Ascending aorta (tissue), 2 donors: ENCODE data around the gene AQP2. TPM values are rescaled to one million over a fixed set of nuclear protein-coding genes. Genes with fewer than 3 reads are reported as not detected.
"Not testable (repeated sequence)": the region's sequence is repeated elsewhere in the genome, so short reads cannot be mapped to it uniquely, and the experiment has no call there.

Source experiments
- DNase-seq, 2 donors: peaks; one replicate each; pipeline ENCODE4 v3.0.0-alpha.2; 2019; ENCODE audit warnings: low spot score in 2 of 2
- H3K27ac ChIP-seq, 2 donors: fragments of 200-600 bp; sonication (generic); one replicate each; pipeline ENCODE4 v1.5.1; 2016 to 2017; ENCODE audit warnings: mild to moderate bottlenecking in 1 of 2
- H3K27me3 ChIP-seq: fragments of 200-600 bp; sonication (generic); one replicate; pipeline ENCODE4 v1.5.1; 2017
- H3K36me3 ChIP-seq, 2 donors: fragments of 200-600 bp; sonication (generic); one replicate each; pipeline ENCODE4 v1.5.1; 2016
- H3K4me1 ChIP-seq, 2 donors: fragments of 200-600 bp; sonication (generic); one replicate each; pipeline ENCODE4 v1.5.1; 2016 to 2017; ENCODE audit warnings: mild to moderate bottlenecking in 1 of 2
- H3K4me3 ChIP-seq, 2 donors: fragments of 200-600 bp; sonication (generic); one replicate each; pipeline ENCODE4 v1.5.1; 2016 to 2017; ENCODE audit warnings: mild to moderate bottlenecking in 1 of 2
- H3K9me3 ChIP-seq, 2 donors: fragments of 200-600 bp; sonication (generic); one replicate each; pipeline ENCODE4 v1.5.1; 2016
- CTCF ChIP-seq, 3 experiments: fragments of 200-600 bp in 2 of 3; fragments of 450-650 bp in 1 of 3; sonication (generic) in 2 of 3; IDR thresholded peaks; one replicate each; pipeline ENCODE4 v1.5.1; 2016 to 2019; ENCODE audit warnings: antibody characterized with exemption in 3 of 3, mild to moderate bottlenecking in 1 of 3, moderate library complexity in 1 of 3
- intact Hi-C: fragments of 100-400 bp; cut with DNase I; formaldehyde crosslinking; loops from one replicate; pipeline ENCODE4 v1.15.1; 2023
- total RNA-seq: library from RNA; depleted of rRNA; stranded (reverse); fragments of >200 nt; gene quantifications from one replicate; pipeline ENCODE4 v1.1.0, GENCODE V29; 2016

AQP2 gene
- total RNA-seq, 1 donor from 2014 or later: not detected

GRCh38 chr12:49987625-49988303 is 37.2 kb downstream of the AQP2 start:
- Histone ChIP-seq H3K4me1 (no peaks in the 10 kb centered on the region), H3K9me3 (no peaks in the 10 kb centered on the region), H3K27ac (no peak overlapping the region), H3K27me3 (no peaks in the 10 kb centered on the region), H3K4me3 (no peak overlapping the region), H3K36me3 (peaks cover 5 to 6% of the 10 kb centered on the region in 2 donors)
- DNase-seq: no peak
- intact Hi-C loops: no loop called here
- TF ChIP-seq CTCF (IDR thresholded peaks at IDR 0.05): no peak

GRCh38 chr12:49989400-49989799 is 38.9 kb downstream of the AQP2 start:
- H3K4me3 ChIP-seq, H3K27ac ChIP-seq, H3K27me3 ChIP-seq, DNase-seq, H3K4me1 ChIP-seq, intact Hi-C loops, H3K9me3 ChIP-seq: not testable (repeated sequence)
- H3K36me3 ChIP-seq: peaks cover 11 to 19% of the 10 kb centered on the region in 2 donors

GRCh38 chr12:49990273-49990672 is 39.7 kb downstream of the AQP2 start:
- no peak overlapping the region for H3K4me3 ChIP-seq
- intact Hi-C loops: no loop called here
- H3K27me3 ChIP-seq: no peaks in the 10 kb centered on the region
- H3K4me1 ChIP-seq: no peaks in the 10 kb centered on the region
- no peak for TF ChIP-seq CTCF (IDR thresholded peaks at IDR 0.05)
- no peaks in the 10 kb centered on the region for H3K9me3 ChIP-seq
- no peak for DNase-seq
- H3K27ac ChIP-seq: no peak overlapping the region
- peaks cover 11 to 19% of the 10 kb centered on the region in 2 donors for H3K36me3 ChIP-seq

GRCh38 chr12:49998453-49998852 is 47.9 kb downstream of the AQP2 start:
- TF ChIP-seq CTCF (IDR thresholded peaks at IDR 0.05): no peak
- Histone ChIP-seq H3K4me3 (no peak overlapping the region), H3K27ac (no peak overlapping the region), H3K9me3 (no peaks in the 10 kb centered on the region), H3K27me3 (no peaks in the 10 kb centered on the region), H3K4me1 (no peaks in the 10 kb centered on the region), H3K36me3 (peaks cover 9 to 16% of the 10 kb centered on the region in 2 donors)
- no peak for DNase-seq
- intact Hi-C loops: no loop called here

GRCh38 chr12:50003595-50003994 is 53.1 kb downstream of the AQP2 start:
- Histone ChIP-seq H3K4me1 (no peaks in the 10 kb centered on the region), H3K36me3 (peaks cover 0 to 8% of the 10 kb centered on the region in 2 donors), H3K4me3 (no peak overlapping the region), H3K27ac (no peak overlapping the region), H3K9me3 (no peaks in the 10 kb centered on the region), H3K27me3 (no peaks in the 10 kb centered on the region)
- no peak for DNase-seq
- intact Hi-C loops: no loop called here
- no peak for TF ChIP-seq CTCF (IDR thresholded peaks at IDR 0.05)

- Histone ChIP-seq H3K27me3 (no peaks in the 10 kb centered on the region), H3K36me3 (no peaks in the 10 kb centered on the region), H3K9me3 (no peaks in the 10 kb centered on the region), H3K4me1 (no peaks in the 10 kb centered on the region), H3K4me3 (no peak overlapping the region), H3K27ac (no peak overlapping the region)
- intact Hi-C loops: no loop called here
- TF ChIP-seq CTCF (IDR thresholded peaks at IDR 0.05): no peak
- DNase-seq: no peak
Observed at GRCh38 chr12:50004696-50005095, 54.2 kb downstream of the AQP2 start.
